ENCODE results near the gene CMTR1.

CMTR1 gene

GRCh38 chr6:37514837-37515236 is 81.8 kb downstream of the CMTR1 start:
- TF ChIP-seq GATA2 (IDR thresholded peaks at IDR 0.05; ENCODE audit: low read depth, low read length) (no peak), GATA3 (IDR thresholded peaks at IDR 0.05; ENCODE audit: low read depth, low read length) (no peak)

GRCh38 chr6:37515712-37516075 is 82.7 kb downstream of the CMTR1 start:
- no peak for TF ChIP-seq GATA3 (IDR thresholded peaks at IDR 0.05; ENCODE audit: low read depth, low read length)
- TF ChIP-seq GATA2 (IDR thresholded peaks at IDR 0.05; ENCODE audit: low read depth, low read length): no peak

- TF ChIP-seq GATA2 (IDR thresholded peaks at IDR 0.05; ENCODE audit: low read depth, low read length) (no peak), GATA3 (IDR thresholded peaks at IDR 0.05; ENCODE audit: low read depth, low read length) (no peak)
Measured at GRCh38 chr6:37516076-37516919, 83.3 kb downstream of the CMTR1 start.

- no peak for TF ChIP-seq GATA2 (IDR thresholded peaks at IDR 0.05; ENCODE audit: low read depth, low read length)
- no peak for TF ChIP-seq GATA3 (IDR thresholded peaks at IDR 0.05; ENCODE audit: low read depth, low read length)
Measured at GRCh38 chr6:37516920-37517405, 83.9 kb downstream of the CMTR1 start.

- no peak for TF ChIP-seq GATA2 (IDR thresholded peaks at IDR 0.05; ENCODE audit: low read depth, low read length)
- no peak for TF ChIP-seq GATA3 (IDR thresholded peaks at IDR 0.05; ENCODE audit: low read depth, low read length)
Measured at GRCh38 chr6:37517411-37517812, 84.4 kb downstream of the CMTR1 start.

GRCh38 chr6:37518116-37518515 is 85.1 kb downstream of the CMTR1 start:
- TF ChIP-seq GATA2 (IDR thresholded peaks at IDR 0.05; ENCODE audit: low read depth, low read length) (no peak), GATA3 (IDR thresholded peaks at IDR 0.05; ENCODE audit: low read depth, low read length) (no peak)

GRCh38 chr6:37519461-37519860 is 86.4 kb downstream of the CMTR1 start:
- TF ChIP-seq GATA3 (IDR thresholded peaks at IDR 0.05; ENCODE audit: low read depth, low read length): no peak
- no peak for TF ChIP-seq GATA2 (IDR thresholded peaks at IDR 0.05; ENCODE audit: low read depth, low read length)

GRCh38 chr6:37520926-37521325 is 87.9 kb downstream of the CMTR1 start:
- TF ChIP-seq GATA3 (IDR thresholded peaks at IDR 0.05; ENCODE audit: low read depth, low read length) (no peak), GATA2 (IDR thresholded peaks at IDR 0.05; ENCODE audit: low read depth, low read length) (no peak)

- no peak for TF ChIP-seq GATA3 (IDR thresholded peaks at IDR 0.05; ENCODE audit: low read depth, low read length)
- TF ChIP-seq GATA2 (IDR thresholded peaks at IDR 0.05; ENCODE audit: low read depth, low read length): no peak
Measured at GRCh38 chr6:37521674-37522073, 88.7 kb downstream of the CMTR1 start.

GRCh38 chr6:37522836-37523235 is 89.8 kb downstream of the CMTR1 start:
- TF ChIP-seq GATA3 (IDR thresholded peaks at IDR 0.05; ENCODE audit: low read depth, low read length) (no peak), GATA2 (IDR thresholded peaks at IDR 0.05; ENCODE audit: low read depth, low read length) (no peak)

- no peak for TF ChIP-seq GATA2 (IDR thresholded peaks at IDR 0.05; ENCODE audit: low read depth, low read length)
- TF ChIP-seq GATA3 (IDR thresholded peaks at IDR 0.05; ENCODE audit: low read depth, low read length): no peak
Measured at GRCh38 chr6:37523412-37523811, 90.4 kb downstream of the CMTR1 start.

- no peak for TF ChIP-seq GATA3 (IDR thresholded peaks at IDR 0.05; ENCODE audit: low read depth, low read length)
- no peak for TF ChIP-seq GATA2 (IDR thresholded peaks at IDR 0.05; ENCODE audit: low read depth, low read length)
Measured at GRCh38 chr6:37524025-37524969, 91.3 kb downstream of the CMTR1 start.

- no peak for TF ChIP-seq GATA2 (IDR thresholded peaks at IDR 0.05; ENCODE audit: low read depth, low read length)
- TF ChIP-seq GATA3 (IDR thresholded peaks at IDR 0.05; ENCODE audit: low read depth, low read length): no peak
Measured at GRCh38 chr6:37524970-37525318, 91.9 kb downstream of the CMTR1 start.

All from SH-SY5Y (cell line).